MCF 10A (cell line): Measurements from ENCODE around the gene NOD2. TPM values are rescaled to one million over a fixed set of nuclear protein-coding genes. Genes with fewer than 3 reads are reported as not detected.

ENCODE experiments used
- BruUV-seq: library from RNA; stranded (reverse); fragments of 400-500 nt; replicated peaks from 2 replicates; lab custom pipeline; 2021; lab: Mats Ljungman, UMichigan
- CTCF ChIA-PET: fragments of 300-600 bp; sonication (Branson Sonifier 250); formaldehyde crosslinking; extraction: SDS; loops from one replicate; lab custom pipeline; 2021; ENCODE audit warnings: antibody characterized with exemption, inconsistent platforms; lab: Yijun Ruan, JAX
- POLR2A ChIA-PET: fragments of 300-600, 350-650 bp; sonication (Branson Sonifier 250); formaldehyde crosslinking; extraction: SDS; loops from one replicate; lab custom pipeline; 2020; ENCODE audit warnings: antibody characterized with exemption, inconsistent platforms; lab: Yijun Ruan, JAX
- DNase-seq: peaks from one replicate; pipeline ENCODE4 v3.0.0-alpha.2; 2018; ENCODE audit not compliant: unreplicated experiment
- H3K27ac Mint-ChIP-seq: one replicate; pipeline ENCODE4 v1.8.0; 2022; ENCODE audit warnings: mild to moderate bottlenecking, low read depth, mixed read lengths; ENCODE audit not compliant: unreplicated experiment
- H3K27me3 Mint-ChIP-seq: one replicate; pipeline ENCODE4 v1.8.0; 2022; ENCODE audit warnings: mixed read lengths; ENCODE audit not compliant: insufficient read depth, unreplicated experiment
- H3K36me3 Mint-ChIP-seq: one replicate; pipeline ENCODE4 v1.8.0; 2022; ENCODE audit warnings: mild to moderate bottlenecking, moderate library complexity, mixed read lengths; ENCODE audit not compliant: insufficient read depth, unreplicated experiment
- H3K4me1 Mint-ChIP-seq: one replicate; pipeline ENCODE4 v1.8.0; 2022; ENCODE audit warnings: mixed read lengths; ENCODE audit not compliant: insufficient read depth, unreplicated experiment
- H3K4me3 Mint-ChIP-seq: one replicate; pipeline ENCODE4 v1.8.0; 2022; ENCODE audit warnings: mild to moderate bottlenecking, moderate library complexity, mixed read lengths; ENCODE audit not compliant: unreplicated experiment
- H3K9me3 Mint-ChIP-seq: one replicate; pipeline ENCODE4 v1.8.0; 2022; ENCODE audit warnings: mixed read lengths; ENCODE audit not compliant: unreplicated experiment
- intact Hi-C: fragments of 100-400 bp; cut with micrococcal nuclease; formaldehyde crosslinking; loops from 2 replicates; pipeline ENCODE4 v1.14.1; 2022
- total RNA-seq: library from RNA; stranded (reverse); gene quantifications from 2 replicates; pipeline ENCODE4 v1.2.3, GENCODE V29; 2022
- TF ChIP-seq, protein P1 (sequence below): fragments of 200-600 bp; IDR thresholded peaks from one replicate; pipeline ENCODE4 v1.8.0; 2022; ENCODE audit warnings: antibody characterized with exemption, mild to moderate bottlenecking; ENCODE audit not compliant: unreplicated experiment

NOD2 gene
- total RNA-seq, 1 experiment from 2014 or later = 1.7 TPM

DNA sequence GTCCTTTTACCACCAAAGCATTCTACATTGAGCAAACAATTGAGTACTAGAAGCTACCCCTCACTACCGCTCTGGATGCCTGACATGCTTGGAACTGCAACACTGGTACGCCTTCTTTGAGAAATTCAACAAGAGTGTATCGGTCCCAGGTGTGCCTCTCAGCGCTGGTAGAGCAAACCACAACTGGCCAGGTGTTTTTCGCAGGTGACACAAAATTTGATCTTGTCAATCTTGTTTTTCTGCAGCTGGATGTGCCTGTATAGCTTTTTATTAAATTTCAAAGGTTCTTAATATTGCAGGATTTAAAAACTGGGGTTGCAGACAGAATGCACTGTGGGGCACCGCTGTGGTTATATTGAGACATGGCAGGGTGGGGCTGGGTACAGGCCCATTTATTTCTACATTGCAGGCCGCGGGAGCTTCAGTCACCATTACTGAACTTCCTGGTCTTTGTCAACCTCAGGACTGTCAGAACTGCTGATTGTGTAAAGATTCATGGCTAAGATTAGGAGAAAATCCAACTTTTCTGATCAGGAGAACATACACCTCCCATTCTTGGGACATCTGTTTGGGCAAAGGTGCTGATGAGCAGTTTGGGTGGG lies 7.8 kb upstream of the NOD2 start:
- Mint-ChIP-seq H3K27ac (no peak overlapping the region), H3K9me3 (no peaks in the 10 kb centered on the region), H3K36me3 (no peaks in the 10 kb centered on the region), H3K27me3 (no peaks in the 10 kb centered on the region), H3K4me3 (no peak overlapping the region), H3K4me1 (no peaks in the 10 kb centered on the region)
- BruUV-seq = no TSS peak
- no peak for DNase-seq
- intact Hi-C loops = no loop called here
- TF ChIP-seq, protein P1, sequence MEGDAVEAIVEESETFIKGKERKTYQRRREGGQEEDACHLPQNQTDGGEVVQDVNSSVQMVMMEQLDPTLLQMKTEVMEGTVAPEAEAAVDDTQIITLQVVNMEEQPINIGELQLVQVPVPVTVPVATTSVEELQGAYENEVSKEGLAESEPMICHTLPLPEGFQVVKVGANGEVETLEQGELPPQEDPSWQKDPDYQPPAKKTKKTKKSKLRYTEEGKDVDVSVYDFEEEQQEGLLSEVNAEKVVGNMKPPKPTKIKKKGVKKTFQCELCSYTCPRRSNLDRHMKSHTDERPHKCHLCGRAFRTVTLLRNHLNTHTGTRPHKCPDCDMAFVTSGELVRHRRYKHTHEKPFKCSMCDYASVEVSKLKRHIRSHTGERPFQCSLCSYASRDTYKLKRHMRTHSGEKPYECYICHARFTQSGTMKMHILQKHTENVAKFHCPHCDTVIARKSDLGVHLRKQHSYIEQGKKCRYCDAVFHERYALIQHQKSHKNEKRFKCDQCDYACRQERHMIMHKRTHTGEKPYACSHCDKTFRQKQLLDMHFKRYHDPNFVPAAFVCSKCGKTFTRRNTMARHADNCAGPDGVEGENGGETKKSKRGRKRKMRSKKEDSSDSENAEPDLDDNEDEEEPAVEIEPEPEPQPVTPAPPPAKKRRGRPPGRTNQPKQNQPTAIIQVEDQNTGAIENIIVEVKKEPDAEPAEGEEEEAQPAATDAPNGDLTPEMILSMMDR = no peak
- CTCF ChIA-PET = interaction anchor here (0.6 to 2.4 kb wide), 6 partner anchors 11 to 22 kb away, joined by 4 to 10 read pairs (median 6); no protein-coding TSS in a partner anchor
- POLR2A ChIA-PET = interaction anchor here (0.6 to 1.4 kb wide), 7 partner anchors 14 to 792 kb away, joined by 3 to 6 read pairs (median 3); partner anchors contain the start of gene CYLD

DNA sequence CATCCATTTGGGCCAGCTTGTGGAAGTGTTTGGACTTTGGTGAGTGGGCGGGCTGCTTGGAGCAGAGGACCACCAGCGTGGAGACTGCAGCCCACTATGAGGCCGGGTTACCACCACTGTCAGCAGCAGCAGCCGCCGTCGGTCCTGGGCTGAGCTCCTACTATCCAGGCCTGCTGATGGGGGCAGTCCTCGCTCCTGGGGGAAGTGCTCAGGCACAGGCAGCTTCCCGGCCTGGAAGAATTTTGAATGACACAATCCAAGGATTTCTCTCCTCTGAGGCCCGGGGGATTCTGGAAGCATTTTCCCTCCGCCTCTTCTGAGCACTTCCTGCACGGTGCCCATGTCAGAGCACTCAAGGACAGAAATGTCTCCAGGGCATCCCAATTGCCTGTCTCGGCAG lies 5.3 kb upstream of the NOD2 start:
- CTCF ChIA-PET = interaction anchor here (1.0 to 2.4 kb wide), 5 partner anchors 11 to 119 kb away, joined by 3 to 8 read pairs (median 5); no protein-coding TSS in a partner anchor
- H3K27ac Mint-ChIP-seq = no peak overlapping the region
- no peak overlapping the region for H3K4me3 Mint-ChIP-seq

DNA sequence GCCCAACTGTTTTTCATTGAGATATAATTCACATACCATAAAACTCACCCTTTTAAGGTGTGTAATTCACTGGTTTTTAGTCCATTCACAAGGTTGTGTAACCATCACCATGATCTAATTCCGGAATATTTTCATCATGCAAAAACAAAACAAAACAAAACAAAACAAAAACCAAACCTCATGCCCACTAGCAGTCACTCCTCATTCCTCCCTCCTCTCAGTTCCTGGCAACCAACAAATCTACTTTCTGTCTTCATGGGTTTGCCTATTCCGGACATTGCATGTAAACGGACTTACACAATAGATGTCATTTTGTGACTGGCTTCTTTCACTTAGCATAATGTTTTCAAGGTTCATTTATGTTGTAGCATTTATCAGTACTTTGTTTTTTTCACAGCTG lies 4.5 kb upstream of the NOD2 start:
- Mint-ChIP-seq H3K9me3 (no peaks in the 10 kb centered on the region), H3K4me1 (peaks cover 6% of the 10 kb centered on the region), H3K36me3 (no peaks in the 10 kb centered on the region), H3K27ac (no peak overlapping the region), H3K27me3 (no peaks in the 10 kb centered on the region), H3K4me3 (no peak overlapping the region)
- intact Hi-C loops = no loop called here
- DNase-seq = peak; percentile 21
- TF ChIP-seq, protein P1 = no peak
- ChIA-PET CTCF (no interaction called here), POLR2A (no interaction called here)
- BruUV-seq = no TSS peak

More for the DNA sequence above, 5.3 kb upstream of the NOD2 start:
- TF ChIP-seq, protein P1 = no peak
- Mint-ChIP-seq H3K9me3 (no peaks in the 10 kb centered on the region), H3K27me3 (no peaks in the 10 kb centered on the region), H3K36me3 (no peaks in the 10 kb centered on the region), H3K4me1 (peaks cover 5% of the 10 kb centered on the region)
- DNase-seq = no peak
- POLR2A ChIA-PET = interaction anchor here (0.7 kb wide), 1 partner anchor 10 kb away, joined by 3 read pairs; no protein-coding TSS in a partner anchor
- intact Hi-C loops = no loop called here
- BruUV-seq = no TSS peak

DNA sequence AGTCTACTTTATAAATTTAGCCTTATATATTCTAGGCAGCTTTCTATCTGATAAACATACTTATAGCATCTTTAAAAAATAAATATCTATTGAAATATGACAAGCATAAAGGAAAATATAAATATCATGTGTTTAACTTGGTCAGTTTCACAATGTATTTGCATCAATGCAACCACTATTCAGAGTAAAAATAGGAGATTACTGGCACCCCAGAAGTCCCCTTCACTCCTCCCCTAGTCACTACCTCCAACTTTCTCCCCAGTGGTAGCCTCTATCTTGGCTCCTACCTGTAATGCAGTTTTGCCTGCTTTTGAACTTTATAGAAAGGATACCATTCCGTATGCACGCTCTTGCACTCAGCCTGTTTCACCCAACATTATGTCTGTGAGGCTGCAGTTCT lies 3.2 kb upstream of the NOD2 start:
- POLR2A ChIA-PET = interaction anchor here (0.6 kb wide), 1 partner anchor 15 kb away, joined by 3 read pairs; no protein-coding TSS in a partner anchor
- Mint-ChIP-seq H3K4me1 (peaks cover 15% of the 10 kb centered on the region), H3K9me3 (no peaks in the 10 kb centered on the region), H3K4me3 (no peak overlapping the region), H3K27ac (no peak overlapping the region), H3K27me3 (no peaks in the 10 kb centered on the region), H3K36me3 (no peaks in the 10 kb centered on the region)
- CTCF ChIA-PET = interaction anchor here (1.3 kb wide), 1 partner anchor 336 kb away, joined by 3 read pairs; no protein-coding TSS in a partner anchor
- intact Hi-C loops = no loop called here
- no peak for DNase-seq
- TF ChIP-seq, protein P1 = no peak
- no TSS peak for BruUV-seq
